ENCODE measurements around the gene SLC35E2B.

- peak in 1 of 3 donors; percentile 25 for TF ChIP-seq CTCF (IDR thresholded peaks at IDR 0.05)
- peak; percentile 82 for TF ChIP-seq POLR2A (IDR thresholded peaks at IDR 0.05)
Observed at GRCh38 chr1:1615256-1616044, 77.1 kb downstream of the SLC35E2B start, which contains the start of gene MIB2.
